IPS DF 19.7 (cell line): ENCODE data around the gene ATAD3A.

Experiments used
- DNase-seq: peaks from one replicate; pipeline ENCODE4 v3.0.0-alpha.2; 2013; ENCODE audit warnings: low read depth, low spot score

Gene ATAD3A

GRCh38 chr1:1539310-1540089 is 27.5 kb downstream of the ATAD3A start:
- DNase-seq = no peak

GRCh38 chr1:1540090-1540817 is 28.3 kb downstream of the ATAD3A start, which contains the start of gene TMEM240:
TSS of gene TMEM240 (minus strand) at chr1:1540624. CDS start at chr1:1540346, 278 bp downstream.
- peak; percentile 25 for DNase-seq

- no peak for DNase-seq
Measured at GRCh38 chr1:1540818-1541628, 29.1 kb downstream of the ATAD3A start.

- DNase-seq = no peak
Measured at GRCh38 chr1:1541956-1542765, 30.2 kb downstream of the ATAD3A start.

GRCh38 chr1:1542766-1543705 is 31.1 kb downstream of the ATAD3A start:
- no peak for DNase-seq

GRCh38 chr1:1543706-1544099 is 31.7 kb downstream of the ATAD3A start:
- DNase-seq = no peak

GRCh38 chr1:1544544-1544943 is 32.6 kb downstream of the ATAD3A start:
- DNase-seq = no peak

GRCh38 chr1:1545946-1546737 is 34.2 kb downstream of the ATAD3A start:
- no peak for DNase-seq

GRCh38 chr1:1547011-1547410 is 35.0 kb downstream of the ATAD3A start:
- no peak for DNase-seq

GRCh38 chr1:1547476-1547875 is 35.5 kb downstream of the ATAD3A start:
- DNase-seq = no peak

GRCh38 chr1:1548591-1548990 is 36.6 kb downstream of the ATAD3A start:
- DNase-seq = no peak

GRCh38 chr1:1550087-1550486 is 38.1 kb downstream of the ATAD3A start:
- DNase-seq = no peak

- DNase-seq = no peak
Measured at GRCh38 chr1:1550591-1551432, 38.9 kb downstream of the ATAD3A start.

GRCh38 chr1:1551524-1552262 is 39.7 kb downstream of the ATAD3A start:
- no peak for DNase-seq

GRCh38 chr1:1552263-1552639 is 40.3 kb downstream of the ATAD3A start:
- no peak for DNase-seq

- DNase-seq = no peak
Measured at GRCh38 chr1:1553821-1554494, 42.0 kb downstream of the ATAD3A start.

- DNase-seq = no peak
Measured at GRCh38 chr1:1554550-1554925, 42.6 kb downstream of the ATAD3A start.
